Measurements from ENCODE around the gene HPCAL1. TPM values are rescaled to one million over a fixed set of nuclear protein-coding genes. Genes with fewer than 3 reads are reported as not detected.

The HPCAL1 gene
- total and polyA plus RNA-seq, 2 donors = 10.0 to 36.3 TPM

- Histone ChIP-seq H3K36me3 (ENCODE audit: insufficient read depth) (no peaks in the 10 kb centered on the region), H3K4me1 (ENCODE audit: insufficient read depth) (no peaks in the 10 kb centered on the region), H3K27ac (ENCODE audit: low read depth) (no peak overlapping the region), H3K4me3 (ENCODE audit: low read depth, low read length) (no peak overlapping the region)
- no peak for DNase-seq (ENCODE audit: extremely low spot score)
- WGBS = 83% methylated on average over 26 of the region's 26 CpGs
Measured at GRCh38 chr2:10264506-10265328, 38.0 kb upstream of the HPCAL1 start.

GRCh38 chr2:10265329-10266132 is 37.2 kb upstream of the HPCAL1 start:
- 85% methylated on average over 18 of the region's 18 CpGs for WGBS
- DNase-seq (ENCODE audit: extremely low spot score) = no peak
- H3K27ac ChIP-seq (ENCODE audit: low read depth) = no peak overlapping the region
- no peaks in the 10 kb centered on the region for H3K4me1 ChIP-seq (ENCODE audit: insufficient read depth)
- no peaks in the 10 kb centered on the region for H3K36me3 ChIP-seq (ENCODE audit: insufficient read depth)
- no peak overlapping the region for H3K4me3 ChIP-seq (ENCODE audit: low read depth, low read length)

GRCh38 chr2:10266133-10266620 is 36.5 kb upstream of the HPCAL1 start:
- Histone ChIP-seq H3K27ac (ENCODE audit: low read depth) (no peak overlapping the region), H3K4me1 (ENCODE audit: insufficient read depth) (no peaks in the 10 kb centered on the region), H3K4me3 (ENCODE audit: low read depth, low read length) (no peak overlapping the region), H3K36me3 (ENCODE audit: insufficient read depth) (no peaks in the 10 kb centered on the region)
- WGBS = 64% methylated on average over 10 of the region's 10 CpGs
- no peak for DNase-seq (ENCODE audit: extremely low spot score)

DNA sequence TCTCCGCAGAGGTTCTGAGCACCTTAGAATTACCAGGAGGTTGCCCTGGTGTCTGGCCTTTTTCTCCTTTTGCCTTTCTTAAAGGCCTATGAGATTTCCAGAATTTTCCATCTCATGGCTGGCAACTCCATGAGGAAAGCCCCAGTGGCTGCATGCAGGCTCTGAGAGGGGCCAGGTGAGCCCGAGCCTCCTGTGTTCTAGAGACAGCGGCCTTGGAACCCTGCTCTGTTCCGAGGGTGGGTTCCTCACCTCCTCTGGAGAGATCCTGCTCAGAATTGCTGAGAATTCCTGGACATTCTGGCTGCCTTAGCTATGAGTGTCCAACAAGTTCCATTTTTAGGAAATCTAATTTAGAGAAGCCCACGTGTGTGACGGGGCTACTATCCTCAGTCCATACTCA is 35.7 kb upstream of the HPCAL1 start:
- no peak overlapping the region for H3K4me3 ChIP-seq (ENCODE audit: low read depth, low read length)
- no peak overlapping the region for H3K27ac ChIP-seq (ENCODE audit: low read depth)
- no peaks in the 10 kb centered on the region for H3K4me1 ChIP-seq (ENCODE audit: insufficient read depth)
- no peak for DNase-seq (ENCODE audit: extremely low spot score)
- no peaks in the 10 kb centered on the region for H3K36me3 ChIP-seq (ENCODE audit: insufficient read depth)
- WGBS = 93% methylated on average over 6 of the region's 6 CpGs

GRCh38 chr2:10267551-10268465 is 34.9 kb upstream of the HPCAL1 start:
- 81% methylated on average over 34 of the region's 34 CpGs for WGBS
- Histone ChIP-seq H3K4me1 (ENCODE audit: insufficient read depth) (no peaks in the 10 kb centered on the region), H3K27ac (ENCODE audit: low read depth) (no peak overlapping the region), H3K36me3 (ENCODE audit: insufficient read depth) (no peaks in the 10 kb centered on the region), H3K4me3 (ENCODE audit: low read depth, low read length) (no peak overlapping the region)
- DNase-seq (ENCODE audit: extremely low spot score) = no peak

DNA sequence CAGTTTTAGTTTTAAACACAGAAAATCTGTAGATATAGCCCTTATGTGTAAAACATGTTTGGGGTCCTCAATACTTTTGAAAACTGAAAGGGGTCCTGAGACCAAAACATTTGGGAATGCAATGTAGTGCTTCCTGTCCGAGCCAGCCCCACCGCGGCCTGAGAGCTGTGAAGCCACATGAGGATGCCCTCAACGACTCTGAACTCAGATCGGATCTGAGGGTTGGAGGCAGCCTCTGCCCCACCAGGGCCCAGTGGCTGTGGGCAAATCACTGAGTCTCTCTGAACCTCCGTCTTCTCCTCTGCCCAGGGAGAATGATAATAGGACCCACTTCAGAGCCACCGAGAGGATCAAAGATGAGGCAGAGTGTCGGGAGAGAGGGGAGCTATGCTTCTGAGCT is 33.4 kb upstream of the HPCAL1 start:
- H3K36me3 ChIP-seq (ENCODE audit: insufficient read depth) = no peaks in the 10 kb centered on the region
- WGBS = 77% methylated on average over 8 of the region's 8 CpGs
- no peak for DNase-seq (ENCODE audit: extremely low spot score)
- H3K27ac ChIP-seq (ENCODE audit: low read depth) = no peak overlapping the region
- H3K4me1 ChIP-seq (ENCODE audit: insufficient read depth) = no peaks in the 10 kb centered on the region
- no peak overlapping the region for H3K4me3 ChIP-seq (ENCODE audit: low read depth, low read length)

DNA sequence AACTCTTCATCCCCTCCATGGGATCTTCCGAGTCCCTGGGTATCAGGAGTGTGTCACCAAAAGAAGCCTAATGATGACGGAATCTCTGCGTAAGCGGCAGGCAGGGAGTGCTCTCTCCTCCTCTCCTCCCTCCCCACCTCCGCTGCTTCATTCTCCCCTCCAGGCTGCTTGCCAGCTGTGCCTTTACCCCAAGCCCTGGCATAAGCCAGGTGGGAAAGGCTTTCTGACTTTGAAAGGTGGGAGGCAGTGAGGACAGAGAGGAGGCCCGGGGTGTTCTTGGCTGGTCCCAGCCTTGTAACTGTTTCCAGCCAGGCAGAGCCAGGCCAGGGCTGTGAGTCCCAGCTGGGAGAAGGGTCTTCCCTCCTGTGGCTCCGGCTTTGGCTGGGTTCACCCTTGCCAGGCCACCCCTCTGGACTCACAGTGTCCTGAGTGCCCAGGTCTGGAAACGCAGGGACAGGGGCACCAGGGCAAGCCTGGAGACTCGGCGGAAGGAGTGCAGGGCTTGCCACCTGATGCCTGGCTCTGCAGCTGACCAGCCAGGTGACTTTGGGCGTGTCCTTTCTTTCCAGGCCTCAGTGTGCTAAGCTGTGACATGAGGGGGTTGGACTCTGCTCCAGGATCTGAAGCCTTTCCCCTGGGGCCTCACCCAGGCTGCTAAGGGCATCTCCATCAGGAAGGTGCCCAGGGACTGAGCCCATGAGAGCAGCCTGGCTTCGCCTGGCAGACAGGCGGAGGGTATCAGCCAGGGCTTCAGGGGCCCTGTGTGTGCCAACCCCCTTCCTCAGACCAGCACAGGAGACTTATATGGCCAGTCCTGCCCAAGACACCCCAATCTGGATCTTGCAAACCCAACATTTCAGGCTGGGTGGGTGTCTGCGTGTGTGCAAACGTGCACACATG is 32.7 kb upstream of the HPCAL1 start:
- no peaks in the 10 kb centered on the region for H3K36me3 ChIP-seq (ENCODE audit: insufficient read depth)
- H3K27ac ChIP-seq (ENCODE audit: low read depth) = no peak overlapping the region
- H3K4me3 ChIP-seq (ENCODE audit: low read depth, low read length) = no peak overlapping the region
- no peaks in the 10 kb centered on the region for H3K4me1 ChIP-seq (ENCODE audit: insufficient read depth)
- no peak for DNase-seq (ENCODE audit: extremely low spot score)
- WGBS = 88% methylated on average over 15 of the region's 15 CpGs

- H3K27ac ChIP-seq (ENCODE audit: low read depth) = no peak overlapping the region
- H3K4me1 ChIP-seq (ENCODE audit: insufficient read depth) = no peaks in the 10 kb centered on the region
- H3K4me3 ChIP-seq (ENCODE audit: low read depth, low read length) = no peak overlapping the region
- WGBS = 83% methylated on average over 15 of the region's 15 CpGs
- no peaks in the 10 kb centered on the region for H3K36me3 ChIP-seq (ENCODE audit: insufficient read depth)
- no peak for DNase-seq (ENCODE audit: extremely low spot score)
Measured at GRCh38 chr2:10271509-10271908, 31.2 kb upstream of the HPCAL1 start.

GRCh38 chr2:10271946-10272345 is 30.8 kb upstream of the HPCAL1 start:
- no peaks in the 10 kb centered on the region for H3K36me3 ChIP-seq (ENCODE audit: insufficient read depth)
- 91% methylated on average over 6 of the region's 6 CpGs for WGBS
- H3K4me1 ChIP-seq (ENCODE audit: insufficient read depth) = no peaks in the 10 kb centered on the region
- H3K27ac ChIP-seq (ENCODE audit: low read depth) = no peak overlapping the region
- H3K4me3 ChIP-seq (ENCODE audit: low read depth, low read length) = no peak overlapping the region
- no peak for DNase-seq (ENCODE audit: extremely low spot score)

GRCh38 chr2:10272464-10272863 is 30.2 kb upstream of the HPCAL1 start:
- Histone ChIP-seq H3K4me1 (ENCODE audit: insufficient read depth) (no peaks in the 10 kb centered on the region), H3K36me3 (ENCODE audit: insufficient read depth) (no peaks in the 10 kb centered on the region), H3K27ac (ENCODE audit: low read depth) (no peak overlapping the region), H3K4me3 (ENCODE audit: low read depth, low read length) (no peak overlapping the region)
- DNase-seq (ENCODE audit: extremely low spot score) = no peak
- WGBS = 92% methylated on average over 10 of the region's 10 CpGs

- H3K4me1 ChIP-seq (ENCODE audit: insufficient read depth) = no peaks in the 10 kb centered on the region
- no peak overlapping the region for H3K27ac ChIP-seq (ENCODE audit: low read depth)
- H3K4me3 ChIP-seq (ENCODE audit: low read depth, low read length) = no peak overlapping the region
- DNase-seq (ENCODE audit: extremely low spot score) = no peak
- WGBS = 89% methylated on average over 22 of the region's 22 CpGs
- no peaks in the 10 kb centered on the region for H3K36me3 ChIP-seq (ENCODE audit: insufficient read depth)
Measured at GRCh38 chr2:10273215-10274175, 29.2 kb upstream of the HPCAL1 start.

DNA sequence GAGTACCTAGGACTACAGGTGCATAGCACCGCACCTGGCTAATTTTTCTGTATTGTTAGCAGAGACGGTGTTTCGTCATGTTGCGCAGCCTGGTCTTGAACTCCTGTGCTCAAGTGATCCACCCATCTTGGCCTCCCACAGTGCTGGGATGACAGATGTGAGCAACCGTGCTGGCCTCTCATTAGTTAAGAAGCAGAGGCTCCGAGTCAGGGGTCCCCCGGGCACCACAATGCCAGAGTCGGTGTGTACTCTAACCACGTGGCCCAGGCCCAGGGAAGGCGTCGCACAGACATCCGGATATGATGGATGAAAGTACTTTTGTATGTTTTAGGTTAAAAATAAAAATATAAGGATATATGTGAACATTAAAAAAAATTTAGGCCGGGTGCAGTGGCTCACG is 28.3 kb upstream of the HPCAL1 start:
- 94% methylated on average over 14 of the region's 14 CpGs for WGBS
- Histone ChIP-seq H3K27ac (ENCODE audit: low read depth) (no peak overlapping the region), H3K4me1 (ENCODE audit: insufficient read depth) (no peaks in the 10 kb centered on the region), H3K36me3 (ENCODE audit: insufficient read depth) (no peaks in the 10 kb centered on the region), H3K4me3 (ENCODE audit: low read depth, low read length) (no peak overlapping the region)
- no peak for DNase-seq (ENCODE audit: extremely low spot score)
